H1 (cell line): ENCODE measurements around the gene RGCC.

Source experiments
- CBX5 ChIP-seq: fragments of 300-800, 300-1000 bp; sonication (generic); IDR thresholded peaks from 2 replicates; pipeline ENCODE4 v1.7.1; 2016; ENCODE audit warnings: antibody characterized with exemption, low read length, low read depth
- CREB1 ChIP-seq: IDR thresholded peaks from 2 replicates; pipeline ENCODE4 v1.6.1; 2012; ENCODE audit warnings: inconsistent platforms
- CTCF ChIP-seq, 3 experiments: IDR thresholded peaks; 1 replicate in 2 of 3; 2 replicates in 1 of 3; pipeline versions ENCODE4 v1.5.1 to v1.6.1; 2011; ENCODE audit warnings: low read length in 3 of 3, mild to moderate bottlenecking in 3 of 3, inconsistent platforms in 2 of 3, low read depth in 1 of 3, moderate library complexity in 1 of 3; ENCODE audit not compliant: insufficient read depth in 1 of 3; ENCODE audit errors: control extremely low read depth in 1 of 3
- NRF1 ChIP-seq: IDR thresholded peaks from 2 replicates; pipeline ENCODE4 v1.6.1; 2011; ENCODE audit warnings: mild to moderate bottlenecking, low read depth, low read length, improper control_type of control experiment
- SIRT6 ChIP-seq: IDR thresholded peaks from one replicate; pipeline ENCODE4 v1.7.1; 2012; ENCODE audit warnings: low read length, inconsistent platforms
- TAF1 ChIP-seq: IDR thresholded peaks from 2 replicates; pipeline ENCODE4 v1.6.1; 2011; ENCODE audit warnings: mild to moderate bottlenecking, low read depth, low read length
- ZNF274 ChIP-seq: IDR thresholded peaks from 2 replicates; pipeline ENCODE4 v1.7.0; 2012; ENCODE audit warnings: low read length, borderline replicate concordance; ENCODE audit errors: extremely low read depth

- no peak for TF ChIP-seq ZNF274
- TF ChIP-seq CREB1, result no peak
- no peak for TF ChIP-seq CTCF (IDR thresholded peaks at IDR 0.05; ENCODE audit: control extremely low read depth in 1 of 3, insufficient read depth in 1 of 3, low read depth in 1 of 3, low read length in 3 of 3)
- no peak for TF ChIP-seq NRF1
- TF ChIP-seq SIRT6, result no peak
- no peak for TF ChIP-seq TAF1
- TF ChIP-seq CBX5, result no peak
Measured at GRCh38 chr13:41501281-41501680, 43.9 kb downstream of the RGCC start.
